AG09319 (cell line): Measurements from ENCODE around the gene DHRS7.

Experiments used
- DNase-seq: peaks from one replicate; pipeline ENCODE4 v3.0.0-alpha.2; 2010; ENCODE audit warnings: low read depth; ENCODE audit errors: extremely low read depth
- TF ChIP-seq, protein P1 (sequence below): IDR thresholded peaks from 2 replicates; pipeline ENCODE4 v1.5.1; 2011; ENCODE audit warnings: low read depth, mild to moderate bottlenecking, inconsistent platforms, low read length, moderate library complexity

The DHRS7 gene

DNA sequence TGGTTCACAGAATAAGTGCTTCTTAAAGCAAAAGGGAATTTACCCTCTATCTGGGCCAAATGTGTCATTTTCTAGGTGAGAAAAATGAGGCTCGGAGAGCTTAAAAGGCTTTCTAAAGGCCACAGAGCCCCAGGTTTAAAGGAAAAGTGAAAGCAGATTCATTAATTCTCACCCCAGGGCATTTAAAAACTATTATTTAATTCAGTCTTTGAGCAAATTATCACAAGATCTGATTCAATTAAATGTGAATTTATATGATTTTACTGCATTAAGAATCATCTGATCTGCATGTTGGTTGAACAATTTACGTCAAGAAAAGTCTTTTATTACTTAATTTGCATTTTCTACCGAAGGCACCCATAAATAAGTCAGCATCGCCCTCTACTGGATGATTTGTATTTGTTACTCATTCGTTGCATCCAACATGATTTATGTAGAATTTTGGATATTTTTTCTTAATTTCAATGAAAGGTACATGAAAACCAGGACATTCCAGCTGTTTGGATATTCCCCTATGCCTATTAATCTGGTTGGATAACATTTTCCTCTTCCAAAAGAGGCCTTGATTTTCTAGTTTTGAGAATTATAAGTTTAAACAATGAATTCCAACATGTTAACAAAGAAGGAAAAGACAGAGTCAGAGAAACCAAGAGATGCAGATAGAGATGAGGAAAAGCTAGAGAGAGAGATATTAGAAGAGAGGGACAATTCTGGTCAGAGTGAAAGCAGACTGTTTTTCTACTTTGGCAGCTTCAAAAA, 19.1 kb upstream of the DHRS7 start:
- TF ChIP-seq, protein P1, sequence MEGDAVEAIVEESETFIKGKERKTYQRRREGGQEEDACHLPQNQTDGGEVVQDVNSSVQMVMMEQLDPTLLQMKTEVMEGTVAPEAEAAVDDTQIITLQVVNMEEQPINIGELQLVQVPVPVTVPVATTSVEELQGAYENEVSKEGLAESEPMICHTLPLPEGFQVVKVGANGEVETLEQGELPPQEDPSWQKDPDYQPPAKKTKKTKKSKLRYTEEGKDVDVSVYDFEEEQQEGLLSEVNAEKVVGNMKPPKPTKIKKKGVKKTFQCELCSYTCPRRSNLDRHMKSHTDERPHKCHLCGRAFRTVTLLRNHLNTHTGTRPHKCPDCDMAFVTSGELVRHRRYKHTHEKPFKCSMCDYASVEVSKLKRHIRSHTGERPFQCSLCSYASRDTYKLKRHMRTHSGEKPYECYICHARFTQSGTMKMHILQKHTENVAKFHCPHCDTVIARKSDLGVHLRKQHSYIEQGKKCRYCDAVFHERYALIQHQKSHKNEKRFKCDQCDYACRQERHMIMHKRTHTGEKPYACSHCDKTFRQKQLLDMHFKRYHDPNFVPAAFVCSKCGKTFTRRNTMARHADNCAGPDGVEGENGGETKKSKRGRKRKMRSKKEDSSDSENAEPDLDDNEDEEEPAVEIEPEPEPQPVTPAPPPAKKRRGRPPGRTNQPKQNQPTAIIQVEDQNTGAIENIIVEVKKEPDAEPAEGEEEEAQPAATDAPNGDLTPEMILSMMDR, result peak; percentile 45
- DNase-seq, result peak; percentile 58

DNA sequence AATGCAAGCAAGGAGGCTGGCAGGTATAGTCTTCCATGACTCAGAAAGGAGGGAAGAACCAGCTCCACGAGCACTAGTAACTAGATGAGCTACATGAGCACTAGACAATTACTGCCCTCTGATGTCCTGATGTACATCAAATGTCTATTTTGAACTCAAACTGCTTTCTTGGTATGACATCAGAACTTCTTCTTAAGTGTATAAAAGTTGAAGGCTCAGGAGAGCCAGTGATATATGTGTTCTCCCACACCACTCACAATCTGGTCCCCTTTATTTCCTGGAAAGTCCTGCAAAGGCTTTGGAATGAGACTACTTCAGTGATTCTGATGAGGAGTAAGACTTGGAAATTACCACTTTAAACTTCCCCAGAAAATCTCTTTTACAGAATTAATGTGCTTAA, 18.5 kb upstream of the DHRS7 start:
- DNase-seq, result no peak

GRCh38 chr14:60183138-60183537, 17.9 kb upstream of the DHRS7 start:
- DNase-seq, result no peak
- TF ChIP-seq, protein P1, result no peak

More for the DNA sequence above, 18.5 kb upstream of the DHRS7 start:
- TF ChIP-seq, protein P1, result no peak

- TF ChIP-seq, protein P1, result no peak
- DNase-seq, result no peak
Measured at GRCh38 chr14:60179431-60179869, 14.3 kb upstream of the DHRS7 start.

GRCh38 chr14:60178820-60179219, 13.6 kb upstream of the DHRS7 start:
- TF ChIP-seq, protein P1, result no peak
- DNase-seq, result no peak

GRCh38 chr14:60178164-60178563, 13.0 kb upstream of the DHRS7 start:
- TF ChIP-seq, protein P1, result no peak

DNA sequence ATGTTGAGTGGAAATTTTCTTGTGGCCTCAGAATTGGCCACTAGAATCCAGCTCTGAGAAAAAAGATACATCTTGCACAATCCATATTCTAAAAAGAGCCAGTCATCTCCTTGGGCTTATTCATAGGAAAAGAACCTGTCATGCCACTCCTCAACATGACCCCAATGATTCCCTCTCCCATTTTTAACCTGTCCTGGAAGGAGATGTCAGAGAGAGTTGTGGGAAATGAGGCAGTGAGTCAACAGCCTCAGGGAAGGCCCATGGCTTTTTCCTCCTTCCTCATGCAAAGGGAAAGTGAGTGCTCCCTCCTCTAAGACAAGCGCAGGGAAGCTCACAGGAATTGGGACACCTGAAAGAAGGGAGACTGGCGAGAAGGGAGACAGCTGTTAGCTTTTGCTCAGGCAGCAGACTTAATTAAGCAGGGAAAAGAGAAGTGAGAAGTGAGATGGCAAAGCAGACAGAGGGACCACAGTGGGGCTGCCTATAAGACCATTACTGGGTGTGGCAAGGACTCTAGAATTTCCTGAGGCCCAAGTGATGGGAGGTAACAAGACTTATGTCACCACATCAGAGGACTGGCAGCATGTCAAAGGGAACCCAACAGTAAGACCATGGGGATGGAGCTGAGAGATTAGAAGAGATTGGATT, 10.2 kb upstream of the DHRS7 start:
- DNase-seq, result no peak

More at GRCh38 chr14:60178164-60178563, 13.0 kb upstream of the DHRS7 start:
- DNase-seq, result no peak

More for the DNA sequence above, 10.2 kb upstream of the DHRS7 start:
- TF ChIP-seq, protein P1, result no peak
